ENCODE measurements around the gene MTHFD2.

The MTHFD2 gene

DNA sequence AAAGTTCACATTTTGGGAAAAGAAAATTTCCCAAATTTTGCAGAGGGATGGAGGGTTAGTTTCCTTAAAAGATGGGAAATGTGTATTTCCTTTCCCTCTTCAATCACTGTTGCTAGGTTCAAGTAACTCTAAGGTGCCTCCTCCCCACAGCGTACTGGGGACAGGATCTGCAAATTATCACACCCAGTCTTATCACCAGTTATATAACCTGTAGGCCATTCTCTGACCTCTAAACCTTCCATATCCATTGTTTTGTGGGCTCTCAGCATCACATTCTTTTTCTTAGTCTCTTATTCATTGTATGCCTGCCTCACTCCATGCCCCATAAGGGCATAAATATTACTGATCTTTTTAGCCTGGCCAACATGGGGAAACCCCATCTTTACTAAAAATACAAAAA lies 3.6 kb upstream of the MTHFD2 start:
- Histone ChIP-seq H3K27me3 (ENCODE audit: insufficient read depth, poor library complexity, severe bottlenecking) (no peaks in the 10 kb centered on the region), H3K4me1 (ENCODE audit: insufficient read depth, poor library complexity, severe bottlenecking) (peaks cover 6% of the 10 kb centered on the region), H3K27ac (ENCODE audit: poor library complexity, severe bottlenecking) (no peak overlapping the region), H3K36me3 (ENCODE audit: low read depth) (peaks cover 7% of the 10 kb centered on the region), H3K9me3 (ENCODE audit: severe bottlenecking) (no peaks in the 10 kb centered on the region), H3K4me3 (ENCODE audit: severe bottlenecking) (no peak overlapping the region)
- ATAC-seq (ENCODE audit: low read depth) (no peak), DNase-seq (ENCODE audit: low spot score) (no peak)
- TF ChIP-seq, protein P1, sequence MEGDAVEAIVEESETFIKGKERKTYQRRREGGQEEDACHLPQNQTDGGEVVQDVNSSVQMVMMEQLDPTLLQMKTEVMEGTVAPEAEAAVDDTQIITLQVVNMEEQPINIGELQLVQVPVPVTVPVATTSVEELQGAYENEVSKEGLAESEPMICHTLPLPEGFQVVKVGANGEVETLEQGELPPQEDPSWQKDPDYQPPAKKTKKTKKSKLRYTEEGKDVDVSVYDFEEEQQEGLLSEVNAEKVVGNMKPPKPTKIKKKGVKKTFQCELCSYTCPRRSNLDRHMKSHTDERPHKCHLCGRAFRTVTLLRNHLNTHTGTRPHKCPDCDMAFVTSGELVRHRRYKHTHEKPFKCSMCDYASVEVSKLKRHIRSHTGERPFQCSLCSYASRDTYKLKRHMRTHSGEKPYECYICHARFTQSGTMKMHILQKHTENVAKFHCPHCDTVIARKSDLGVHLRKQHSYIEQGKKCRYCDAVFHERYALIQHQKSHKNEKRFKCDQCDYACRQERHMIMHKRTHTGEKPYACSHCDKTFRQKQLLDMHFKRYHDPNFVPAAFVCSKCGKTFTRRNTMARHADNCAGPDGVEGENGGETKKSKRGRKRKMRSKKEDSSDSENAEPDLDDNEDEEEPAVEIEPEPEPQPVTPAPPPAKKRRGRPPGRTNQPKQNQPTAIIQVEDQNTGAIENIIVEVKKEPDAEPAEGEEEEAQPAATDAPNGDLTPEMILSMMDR (IDR thresholded peaks at IDR 0.05; ENCODE audit: poor library complexity, severe bottlenecking), result no peak

GRCh38 chr2:74197049-74197448 lies 1.4 kb upstream of the MTHFD2 start:
- H3K4me3 ChIP-seq (ENCODE audit: severe bottlenecking), result no peak overlapping the region
- no peaks in the 10 kb centered on the region for H3K9me3 ChIP-seq (ENCODE audit: severe bottlenecking)
- H3K36me3 ChIP-seq (ENCODE audit: low read depth), result peaks cover 30% of the 10 kb centered on the region
- TF ChIP-seq, protein P1 (IDR thresholded peaks at IDR 0.05; ENCODE audit: poor library complexity, severe bottlenecking), result no peak
- peaks cover 19% of the 10 kb centered on the region for H3K4me1 ChIP-seq (ENCODE audit: insufficient read depth, poor library complexity, severe bottlenecking)
- H3K27me3 ChIP-seq (ENCODE audit: insufficient read depth, poor library complexity, severe bottlenecking), result no peaks in the 10 kb centered on the region
- ATAC-seq (ENCODE audit: low read depth), result no peak
- DNase-seq (ENCODE audit: low spot score), result no peak
- no peak overlapping the region for H3K27ac ChIP-seq (ENCODE audit: poor library complexity, severe bottlenecking)

- no peaks in the 10 kb centered on the region for H3K27me3 ChIP-seq (ENCODE audit: insufficient read depth, poor library complexity, severe bottlenecking)
- peak overlapping the region; percentile 91 for H3K4me3 ChIP-seq (ENCODE audit: severe bottlenecking)
- peaks cover 20% of the 10 kb centered on the region for H3K4me1 ChIP-seq (ENCODE audit: insufficient read depth, poor library complexity, severe bottlenecking)
- TF ChIP-seq, protein P1 (IDR thresholded peaks at IDR 0.05; ENCODE audit: poor library complexity, severe bottlenecking), result no peak
- peak overlapping the region; percentile 80 for H3K27ac ChIP-seq (ENCODE audit: poor library complexity, severe bottlenecking)
- H3K9me3 ChIP-seq (ENCODE audit: severe bottlenecking), result no peaks in the 10 kb centered on the region
- H3K36me3 ChIP-seq (ENCODE audit: low read depth), result peaks cover 40% of the 10 kb centered on the region
- DNase-seq (ENCODE audit: low spot score) (no peak), ATAC-seq (ENCODE audit: low read depth) (no peak)
Observed at GRCh38 chr2:74198023-74198460, 373 bp upstream of the MTHFD2 start.

DNA sequence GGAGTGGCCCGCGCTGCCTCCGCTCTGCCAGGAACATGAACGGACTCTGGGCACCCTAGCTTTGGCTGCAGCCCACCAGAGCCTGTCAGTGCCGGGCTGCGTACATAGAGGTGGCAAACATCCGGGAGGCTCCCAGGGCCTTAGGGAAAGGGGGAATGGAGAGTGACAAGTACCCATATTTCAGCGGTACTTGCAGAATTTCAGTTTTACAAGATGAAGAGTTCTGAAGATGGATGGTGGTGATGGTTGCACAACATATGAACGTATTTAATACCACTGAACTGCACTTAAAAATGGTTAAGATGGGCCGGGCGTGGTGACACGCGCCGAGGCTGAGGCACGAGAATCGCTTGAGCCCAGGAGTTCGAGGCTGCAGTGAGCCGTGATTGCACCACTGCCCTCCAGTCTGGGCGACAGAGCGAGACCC lies 873 bp downstream of the MTHFD2 start:
- Histone ChIP-seq H3K27ac (ENCODE audit: poor library complexity, severe bottlenecking) (peak overlapping the region; percentile 80), H3K27me3 (ENCODE audit: insufficient read depth, poor library complexity, severe bottlenecking) (no peaks in the 10 kb centered on the region), H3K9me3 (ENCODE audit: severe bottlenecking) (no peaks in the 10 kb centered on the region), H3K36me3 (ENCODE audit: low read depth) (peaks cover 52% of the 10 kb centered on the region), H3K4me1 (ENCODE audit: insufficient read depth, poor library complexity, severe bottlenecking) (peaks cover 32% of the 10 kb centered on the region), H3K4me3 (ENCODE audit: severe bottlenecking) (peak overlapping the region; percentile 91)
- TF ChIP-seq, protein P1 (IDR thresholded peaks at IDR 0.05; ENCODE audit: poor library complexity, severe bottlenecking), result peak; percentile 50
- ATAC-seq (ENCODE audit: low read depth) (no peak), DNase-seq (ENCODE audit: low spot score) (no peak)

GRCh38 chr2:74199871-74200305 lies 1.5 kb downstream of the MTHFD2 start:
- ATAC-seq (ENCODE audit: low read depth), result no peak
- Histone ChIP-seq H3K4me3 (ENCODE audit: severe bottlenecking) (peak overlapping the region; percentile 91), H3K9me3 (ENCODE audit: severe bottlenecking) (no peaks in the 10 kb centered on the region), H3K36me3 (ENCODE audit: low read depth) (peaks cover 58% of the 10 kb centered on the region), H3K27me3 (ENCODE audit: insufficient read depth, poor library complexity, severe bottlenecking) (no peaks in the 10 kb centered on the region), H3K27ac (ENCODE audit: poor library complexity, severe bottlenecking) (peak overlapping the region; percentile 80), H3K4me1 (ENCODE audit: insufficient read depth, poor library complexity, severe bottlenecking) (peaks cover 37% of the 10 kb centered on the region)
- TF ChIP-seq, protein P1 (IDR thresholded peaks at IDR 0.05; ENCODE audit: poor library complexity, severe bottlenecking), result no peak
- no peak for DNase-seq (ENCODE audit: low spot score)

Measured in RWPE2 (cell line).